ENCODE measurements around the gene ACAP2. TPM values are rescaled to one million over a fixed set of nuclear protein-coding genes. Genes with fewer than 3 reads are reported as not detected.
"Not testable (repeated sequence)": the region's sequence is repeated elsewhere in the genome, so short reads cannot be mapped to it uniquely, and the experiment has no call there.

Gene ACAP2
- total and polyA plus RNA-seq, 4 donors = 4.5 to 28.5 (median 23.3) TPM

- H3K27me3 ChIP-seq (ENCODE audit: control insufficient read depth in 4 of 4, insufficient read depth in 4 of 4, low read length in 3 of 4) = no peaks in the 10 kb centered on the region
- TF ChIP-seq FOXA1 (IDR thresholded peaks at IDR 0.05) = no peak
- no peak for TF ChIP-seq MAX (IDR thresholded peaks at IDR 0.05)
- TF ChIP-seq SP1 (IDR thresholded peaks at IDR 0.05) = no peak
- no peak for TF ChIP-seq YY1 (IDR thresholded peaks at IDR 0.05)
- TF ChIP-seq, protein P1, sequence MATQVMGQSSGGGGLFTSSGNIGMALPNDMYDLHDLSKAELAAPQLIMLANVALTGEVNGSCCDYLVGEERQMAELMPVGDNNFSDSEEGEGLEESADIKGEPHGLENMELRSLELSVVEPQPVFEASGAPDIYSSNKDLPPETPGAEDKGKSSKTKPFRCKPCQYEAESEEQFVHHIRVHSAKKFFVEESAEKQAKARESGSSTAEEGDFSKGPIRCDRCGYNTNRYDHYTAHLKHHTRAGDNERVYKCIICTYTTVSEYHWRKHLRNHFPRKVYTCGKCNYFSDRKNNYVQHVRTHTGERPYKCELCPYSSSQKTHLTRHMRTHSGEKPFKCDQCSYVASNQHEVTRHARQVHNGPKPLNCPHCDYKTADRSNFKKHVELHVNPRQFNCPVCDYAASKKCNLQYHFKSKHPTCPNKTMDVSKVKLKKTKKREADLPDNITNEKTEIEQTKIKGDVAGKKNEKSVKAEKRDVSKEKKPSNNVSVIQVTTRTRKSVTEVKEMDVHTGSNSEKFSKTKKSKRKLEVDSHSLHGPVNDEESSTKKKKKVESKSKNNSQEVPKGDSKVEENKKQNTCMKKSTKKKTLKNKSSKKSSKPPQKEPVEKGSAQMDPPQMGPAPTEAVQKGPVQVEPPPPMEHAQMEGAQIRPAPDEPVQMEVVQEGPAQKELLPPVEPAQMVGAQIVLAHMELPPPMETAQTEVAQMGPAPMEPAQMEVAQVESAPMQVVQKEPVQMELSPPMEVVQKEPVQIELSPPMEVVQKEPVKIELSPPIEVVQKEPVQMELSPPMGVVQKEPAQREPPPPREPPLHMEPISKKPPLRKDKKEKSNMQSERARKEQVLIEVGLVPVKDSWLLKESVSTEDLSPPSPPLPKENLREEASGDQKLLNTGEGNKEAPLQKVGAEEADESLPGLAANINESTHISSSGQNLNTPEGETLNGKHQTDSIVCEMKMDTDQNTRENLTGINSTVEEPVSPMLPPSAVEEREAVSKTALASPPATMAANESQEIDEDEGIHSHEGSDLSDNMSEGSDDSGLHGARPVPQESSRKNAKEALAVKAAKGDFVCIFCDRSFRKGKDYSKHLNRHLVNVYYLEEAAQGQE (IDR thresholded peaks at IDR 0.05) = no peak
- TF ChIP-seq RXRA (IDR thresholded peaks at IDR 0.05) = no peak
- TF ChIP-seq RAD21 (IDR thresholded peaks at IDR 0.05) = no peak
- no peak for TF ChIP-seq EGR1 (IDR thresholded peaks at IDR 0.05; ENCODE audit: low read depth in 2 of 2)
- no peak for TF ChIP-seq FOXA2 (IDR thresholded peaks at IDR 0.05)
- no peak for TF ChIP-seq TAF1 (conservative IDR thresholded peaks at IDR 0.05)
- no peak for TF ChIP-seq HNF4A (conservative IDR thresholded peaks at IDR 0.05)
- TF ChIP-seq, protein P2, sequence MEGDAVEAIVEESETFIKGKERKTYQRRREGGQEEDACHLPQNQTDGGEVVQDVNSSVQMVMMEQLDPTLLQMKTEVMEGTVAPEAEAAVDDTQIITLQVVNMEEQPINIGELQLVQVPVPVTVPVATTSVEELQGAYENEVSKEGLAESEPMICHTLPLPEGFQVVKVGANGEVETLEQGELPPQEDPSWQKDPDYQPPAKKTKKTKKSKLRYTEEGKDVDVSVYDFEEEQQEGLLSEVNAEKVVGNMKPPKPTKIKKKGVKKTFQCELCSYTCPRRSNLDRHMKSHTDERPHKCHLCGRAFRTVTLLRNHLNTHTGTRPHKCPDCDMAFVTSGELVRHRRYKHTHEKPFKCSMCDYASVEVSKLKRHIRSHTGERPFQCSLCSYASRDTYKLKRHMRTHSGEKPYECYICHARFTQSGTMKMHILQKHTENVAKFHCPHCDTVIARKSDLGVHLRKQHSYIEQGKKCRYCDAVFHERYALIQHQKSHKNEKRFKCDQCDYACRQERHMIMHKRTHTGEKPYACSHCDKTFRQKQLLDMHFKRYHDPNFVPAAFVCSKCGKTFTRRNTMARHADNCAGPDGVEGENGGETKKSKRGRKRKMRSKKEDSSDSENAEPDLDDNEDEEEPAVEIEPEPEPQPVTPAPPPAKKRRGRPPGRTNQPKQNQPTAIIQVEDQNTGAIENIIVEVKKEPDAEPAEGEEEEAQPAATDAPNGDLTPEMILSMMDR (IDR thresholded peaks at IDR 0.05; ENCODE audit: low read depth, low read length, missing input control) = no peak
- H3K9ac ChIP-seq (ENCODE audit: low read depth in 1 of 2, low read length in 2 of 2) = no peak overlapping the region
- H3K4me3 ChIP-seq (ENCODE audit: low read depth in 1 of 3, low read length in 3 of 3) = no peak overlapping the region
- H3K9me3 ChIP-seq (ENCODE audit: control insufficient read depth in 4 of 4, low read length in 3 of 4) = no peaks in the 10 kb centered on the region
- H3K4me1 ChIP-seq (ENCODE audit: control insufficient read depth in 4 of 4, insufficient read depth in 4 of 4, low read length in 3 of 4) = peaks cover 0 to 2% (median 0%) of the 10 kb centered on the region in 4 donors
- no peak overlapping the region for H3K27ac ChIP-seq (ENCODE audit: low read depth in 1 of 2, low read length in 2 of 2)
- 98% methylated on average over 2 of the region's 2 CpGs for WGBS
- H3K36me3 ChIP-seq (ENCODE audit: control insufficient read depth in 4 of 4, insufficient read depth in 3 of 4, low read depth in 1 of 4, low read length in 3 of 4) = peaks cover 0 to 4% (median 2%) of the 10 kb centered on the region in 4 donors
- DNase-seq (ENCODE audit: low spot score) = no peak
Measured at GRCh38 chr3:195365371-195365770, 77.4 kb downstream of the ACAP2 start.

DNA sequence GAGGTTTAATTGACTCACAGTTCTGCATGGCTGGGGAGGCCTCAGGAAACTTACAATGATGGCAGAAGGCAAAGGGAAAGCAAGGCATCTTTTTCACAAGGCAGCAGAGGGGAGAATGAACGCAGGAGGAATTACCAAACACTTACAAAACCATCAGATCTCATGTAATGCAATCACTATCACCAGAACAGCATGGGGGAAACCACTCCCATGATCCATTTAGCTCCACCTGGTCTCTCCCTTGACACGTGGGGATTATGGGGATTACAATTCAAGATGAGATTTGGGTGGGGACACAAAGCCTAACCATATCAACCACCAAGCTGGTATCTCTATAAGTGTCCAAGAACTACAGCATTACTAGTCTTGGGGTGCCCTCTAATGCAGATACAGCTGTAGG lies 85.0 kb downstream of the ACAP2 start:
- H3K9me3 ChIP-seq (ENCODE audit: control insufficient read depth in 4 of 4, low read length in 3 of 4); H3K4me1 ChIP-seq (ENCODE audit: control insufficient read depth in 4 of 4, insufficient read depth in 4 of 4, low read length in 3 of 4); H3K9ac ChIP-seq (ENCODE audit: low read depth in 1 of 2, low read length in 2 of 2); H3K27ac ChIP-seq (ENCODE audit: low read depth in 1 of 2, low read length in 2 of 2); DNase-seq (ENCODE audit: low spot score); H3K36me3 ChIP-seq (ENCODE audit: control insufficient read depth in 4 of 4, insufficient read depth in 3 of 4, low read depth in 1 of 4, low read length in 3 of 4); H3K27me3 ChIP-seq (ENCODE audit: control insufficient read depth in 4 of 4, insufficient read depth in 4 of 4, low read length in 3 of 4); H3K4me3 ChIP-seq (ENCODE audit: low read depth in 1 of 3, low read length in 3 of 3): not testable (repeated sequence)
- WGBS = 91% methylated on average over 2 of the region's 2 CpGs

Measured in liver (tissue), 9 donors.